Glutamatergic neuron (in vitro differentiated cells): ENCODE measurements around the gene HDAC9. TPM values are rescaled to one million over a fixed set of nuclear protein-coding genes. Genes with fewer than 3 reads are reported as not detected.

Source experiments
- DNase-seq: peaks from one replicate; pipeline ENCODE4 v3.0.0; 2022
- H3K27ac Mint-ChIP-seq: one replicate; pipeline ENCODE4 v1.8.0; 2020; ENCODE audit warnings: mild to moderate bottlenecking, mixed read lengths, inconsistent platforms; ENCODE audit not compliant: unreplicated experiment
- H3K27me3 Mint-ChIP-seq: one replicate; pipeline ENCODE4 v1.8.0; 2020; ENCODE audit warnings: mild to moderate bottlenecking, moderate library complexity, mixed read lengths, inconsistent platforms; ENCODE audit not compliant: unreplicated experiment
- H3K36me3 Mint-ChIP-seq: one replicate; pipeline ENCODE4 v1.8.0; 2020; ENCODE audit warnings: mild to moderate bottlenecking, mixed read lengths, inconsistent platforms; ENCODE audit not compliant: unreplicated experiment
- H3K4me1 Mint-ChIP-seq: one replicate; pipeline ENCODE4 v1.8.0; 2020; ENCODE audit warnings: mild to moderate bottlenecking, low read depth, mixed read lengths, inconsistent platforms; ENCODE audit not compliant: unreplicated experiment
- H3K4me3 Mint-ChIP-seq: one replicate; pipeline ENCODE4 v1.8.0; 2020; ENCODE audit warnings: mild to moderate bottlenecking, mixed read lengths, inconsistent platforms; ENCODE audit not compliant: unreplicated experiment
- H3K9me3 Mint-ChIP-seq: one replicate; pipeline ENCODE4 v1.8.0; 2020; ENCODE audit warnings: mild to moderate bottlenecking, moderate library complexity, mixed read lengths, inconsistent platforms; ENCODE audit not compliant: unreplicated experiment
- CTCF ChIP-seq: fragments of 200-600 bp; sonication (generic); IDR thresholded peaks from one replicate; pipeline ENCODE4 v1.5.0; 2021; ENCODE audit not compliant: partially characterized antibody, unreplicated experiment
- total RNA-seq: library from RNA; stranded (reverse); fragmentation: NEBNext Ultra II Directional; extraction: Animal tissue kit (Norgen Biotek cat#: 25700); gene quantifications from one replicate; pipeline ENCODE4 v1.2.1, GENCODE V29; 2021; ENCODE audit not compliant: unreplicated experiment

Gene HDAC9
- total RNA-seq, 1 donor from 2014 or later, result 94.8 TPM

- Mint-ChIP-seq H3K9me3 (peaks cover 5% of the 10 kb centered on the region), H3K4me1 (peaks cover 35% of the 10 kb centered on the region), H3K27me3 (no peaks in the 10 kb centered on the region), H3K27ac (no peak overlapping the region), H3K36me3 (no peaks in the 10 kb centered on the region), H3K4me3 (no peak overlapping the region)
- DNase-seq, result no peak
- TF ChIP-seq CTCF, result no peak
Observed at GRCh38 chr7:18575622-18576572, 80.3 kb downstream of the HDAC9 start.

- Mint-ChIP-seq H3K36me3 (no peaks in the 10 kb centered on the region), H3K9me3 (peaks cover 5% of the 10 kb centered on the region), H3K27ac (no peak overlapping the region), H3K4me1 (peaks cover 43% of the 10 kb centered on the region), H3K4me3 (no peak overlapping the region), H3K27me3 (no peaks in the 10 kb centered on the region)
- TF ChIP-seq CTCF, result no peak
- no peak for DNase-seq
Observed at GRCh38 chr7:18577096-18577771, 81.7 kb downstream of the HDAC9 start.

- peaks cover 2% of the 10 kb centered on the region for H3K9me3 Mint-ChIP-seq
- no peaks in the 10 kb centered on the region for H3K36me3 Mint-ChIP-seq
- H3K27me3 Mint-ChIP-seq, result no peaks in the 10 kb centered on the region
- DNase-seq, result no peak
- H3K4me1 Mint-ChIP-seq, result peaks cover 36% of the 10 kb centered on the region
- TF ChIP-seq CTCF, result no peak
- H3K27ac Mint-ChIP-seq, result peak overlapping the region; percentile 2
- H3K4me3 Mint-ChIP-seq, result no peak overlapping the region
Observed at GRCh38 chr7:18579698-18580097, 84.1 kb downstream of the HDAC9 start.

- no peak for TF ChIP-seq CTCF
- H3K9me3 Mint-ChIP-seq, result peaks cover 1% of the 10 kb centered on the region
- no peaks in the 10 kb centered on the region for H3K27me3 Mint-ChIP-seq
- H3K27ac Mint-ChIP-seq, result peak overlapping the region; percentile 70
- H3K36me3 Mint-ChIP-seq, result no peaks in the 10 kb centered on the region
- peak overlapping the region; percentile 60 for H3K4me3 Mint-ChIP-seq
- H3K4me1 Mint-ChIP-seq, result peaks cover 40% of the 10 kb centered on the region
- no peak for DNase-seq
Observed at GRCh38 chr7:18580950-18581349, 85.4 kb downstream of the HDAC9 start.

- no peaks in the 10 kb centered on the region for H3K27me3 Mint-ChIP-seq
- peaks cover 38% of the 10 kb centered on the region for H3K4me1 Mint-ChIP-seq
- no peaks in the 10 kb centered on the region for H3K9me3 Mint-ChIP-seq
- H3K27ac Mint-ChIP-seq, result no peak overlapping the region
- H3K36me3 Mint-ChIP-seq, result no peaks in the 10 kb centered on the region
- TF ChIP-seq CTCF, result no peak
- no peak for DNase-seq
- no peak overlapping the region for H3K4me3 Mint-ChIP-seq
Observed at GRCh38 chr7:18583305-18583704, 87.8 kb downstream of the HDAC9 start.
